ENCODE results near the gene CAMTA1.

CAMTA1 gene

DNA sequence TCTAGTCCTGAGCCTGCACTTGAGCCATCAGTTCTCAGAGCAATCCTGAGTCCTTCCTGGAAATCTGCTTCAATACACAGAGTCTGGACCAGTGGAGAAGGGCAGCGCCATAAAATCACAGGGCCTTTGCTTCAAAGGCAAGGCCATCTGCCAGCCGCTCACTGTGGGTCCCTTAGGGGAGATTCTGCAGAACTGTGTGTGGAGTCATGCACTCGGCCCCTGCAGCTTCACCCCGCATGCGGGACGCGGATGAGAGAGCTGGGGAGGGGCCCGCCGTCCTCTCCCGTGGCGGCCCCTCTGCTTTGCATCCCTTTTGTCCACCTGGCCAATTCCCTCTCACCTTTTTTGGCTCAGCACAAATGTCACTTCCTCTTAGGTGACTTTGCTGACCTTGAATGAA is 674.7 kb downstream of the CAMTA1 start:
- TF ChIP-seq, protein P1, sequence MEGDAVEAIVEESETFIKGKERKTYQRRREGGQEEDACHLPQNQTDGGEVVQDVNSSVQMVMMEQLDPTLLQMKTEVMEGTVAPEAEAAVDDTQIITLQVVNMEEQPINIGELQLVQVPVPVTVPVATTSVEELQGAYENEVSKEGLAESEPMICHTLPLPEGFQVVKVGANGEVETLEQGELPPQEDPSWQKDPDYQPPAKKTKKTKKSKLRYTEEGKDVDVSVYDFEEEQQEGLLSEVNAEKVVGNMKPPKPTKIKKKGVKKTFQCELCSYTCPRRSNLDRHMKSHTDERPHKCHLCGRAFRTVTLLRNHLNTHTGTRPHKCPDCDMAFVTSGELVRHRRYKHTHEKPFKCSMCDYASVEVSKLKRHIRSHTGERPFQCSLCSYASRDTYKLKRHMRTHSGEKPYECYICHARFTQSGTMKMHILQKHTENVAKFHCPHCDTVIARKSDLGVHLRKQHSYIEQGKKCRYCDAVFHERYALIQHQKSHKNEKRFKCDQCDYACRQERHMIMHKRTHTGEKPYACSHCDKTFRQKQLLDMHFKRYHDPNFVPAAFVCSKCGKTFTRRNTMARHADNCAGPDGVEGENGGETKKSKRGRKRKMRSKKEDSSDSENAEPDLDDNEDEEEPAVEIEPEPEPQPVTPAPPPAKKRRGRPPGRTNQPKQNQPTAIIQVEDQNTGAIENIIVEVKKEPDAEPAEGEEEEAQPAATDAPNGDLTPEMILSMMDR (IDR thresholded peaks at IDR 0.05; ENCODE audit: control insufficient read depth, insufficient read depth, low read depth, low read length, missing control alignments), result no peak
- H3K4me3 ChIP-seq (ENCODE audit: control insufficient read depth, low read depth, low read length), result no peak overlapping the region
- no peak for DNase-seq (ENCODE audit: low read depth)

DNA sequence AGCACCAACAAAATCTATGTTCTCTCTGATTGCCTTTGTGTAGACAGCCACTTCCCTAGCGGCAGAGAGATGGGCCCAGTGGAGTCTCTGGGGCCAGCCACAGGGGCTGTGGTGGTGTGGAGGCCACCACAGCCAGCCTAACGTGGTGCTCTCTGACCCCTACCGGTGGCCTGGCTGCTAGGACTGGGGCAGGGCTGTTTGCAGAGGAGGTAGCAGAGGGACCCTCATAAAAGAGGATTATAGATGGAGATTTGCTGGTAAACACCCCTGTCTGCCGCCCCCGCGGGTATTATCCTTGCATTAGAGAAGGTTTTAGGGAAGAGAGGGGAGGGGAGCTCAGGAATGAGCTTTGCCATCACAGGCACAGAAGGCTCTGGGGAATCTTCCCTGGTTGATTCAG is 675.6 kb downstream of the CAMTA1 start:
- TF ChIP-seq, protein P1 (IDR thresholded peaks at IDR 0.05; ENCODE audit: control insufficient read depth, insufficient read depth, low read depth, low read length, missing control alignments), result no peak
- no peak overlapping the region for H3K4me3 ChIP-seq (ENCODE audit: control insufficient read depth, low read depth, low read length)
- no peak for DNase-seq (ENCODE audit: low read depth)

GRCh38 chr1:7462617-7463016 is 677.4 kb downstream of the CAMTA1 start:
- H3K4me3 ChIP-seq (ENCODE audit: control insufficient read depth, low read depth, low read length), result no peak overlapping the region
- DNase-seq (ENCODE audit: low read depth), result no peak
- TF ChIP-seq, protein P1 (IDR thresholded peaks at IDR 0.05; ENCODE audit: control insufficient read depth, insufficient read depth, low read depth, low read length, missing control alignments), result no peak

DNA sequence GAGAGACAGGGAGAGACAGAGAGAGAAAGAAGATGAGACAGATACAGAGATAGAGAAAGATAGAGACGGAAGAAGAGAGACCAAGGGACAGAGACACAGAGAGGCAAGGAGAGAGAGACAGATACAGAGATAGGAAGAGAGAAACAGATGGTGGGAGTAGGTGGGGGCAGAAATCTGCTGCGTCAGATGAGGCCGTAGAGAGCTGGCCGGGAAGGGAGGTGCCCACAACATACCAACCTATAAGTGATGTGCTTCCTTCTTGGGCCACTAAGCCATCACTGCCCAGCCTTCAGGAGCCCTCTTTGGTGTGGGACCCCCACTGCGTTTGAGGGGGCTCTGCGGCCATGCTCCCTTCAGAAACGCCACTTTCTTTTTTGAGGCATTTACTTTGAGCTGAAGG is 678.3 kb downstream of the CAMTA1 start:
- no peak overlapping the region for H3K4me3 ChIP-seq (ENCODE audit: control insufficient read depth, low read depth, low read length)
- DNase-seq (ENCODE audit: low read depth), result no peak
- TF ChIP-seq, protein P1 (IDR thresholded peaks at IDR 0.05; ENCODE audit: control insufficient read depth, insufficient read depth, low read depth, low read length, missing control alignments), result no peak

DNA sequence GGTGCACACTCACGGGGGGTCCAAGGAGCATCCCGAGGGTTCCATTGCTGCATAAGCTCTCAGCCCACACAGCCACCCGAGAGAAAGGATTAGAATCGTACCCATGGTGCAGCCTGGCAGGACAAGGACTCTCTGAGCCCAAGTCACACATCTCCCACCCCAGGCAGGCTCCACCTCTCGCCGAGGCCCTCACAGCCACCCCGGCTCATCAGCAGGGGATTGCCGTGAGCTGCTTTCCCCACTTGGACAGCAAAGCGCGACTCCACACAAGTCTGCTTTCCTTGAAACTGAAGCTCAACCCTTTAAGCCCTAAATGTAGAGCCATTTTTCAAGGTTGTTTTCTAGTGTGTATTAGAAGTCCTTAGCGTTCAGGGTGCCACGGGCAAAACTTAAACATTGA is 679.5 kb downstream of the CAMTA1 start:
- H3K4me3 ChIP-seq (ENCODE audit: control insufficient read depth, low read depth, low read length), result no peak overlapping the region
- no peak for DNase-seq (ENCODE audit: low read depth)
- TF ChIP-seq, protein P1 (IDR thresholded peaks at IDR 0.05; ENCODE audit: control insufficient read depth, insufficient read depth, low read depth, low read length, missing control alignments), result no peak

- TF ChIP-seq, protein P1 (IDR thresholded peaks at IDR 0.05; ENCODE audit: control insufficient read depth, insufficient read depth, low read depth, low read length, missing control alignments), result no peak
- no peak overlapping the region for H3K4me3 ChIP-seq (ENCODE audit: control insufficient read depth, low read depth, low read length)
- DNase-seq (ENCODE audit: low read depth), result no peak
Observed at GRCh38 chr1:7467476-7468175, 682.4 kb downstream of the CAMTA1 start.

Data from AG09309 (cell line).